Putamen (tissue), 1 donor: ENCODE results near the gene EDRF1.

Experiments used
- DNase-seq: peaks from one replicate; pipeline ENCODE4 v3.0.0-alpha.2; 2016; ENCODE audit warnings: low spot score

Gene EDRF1

DNA sequence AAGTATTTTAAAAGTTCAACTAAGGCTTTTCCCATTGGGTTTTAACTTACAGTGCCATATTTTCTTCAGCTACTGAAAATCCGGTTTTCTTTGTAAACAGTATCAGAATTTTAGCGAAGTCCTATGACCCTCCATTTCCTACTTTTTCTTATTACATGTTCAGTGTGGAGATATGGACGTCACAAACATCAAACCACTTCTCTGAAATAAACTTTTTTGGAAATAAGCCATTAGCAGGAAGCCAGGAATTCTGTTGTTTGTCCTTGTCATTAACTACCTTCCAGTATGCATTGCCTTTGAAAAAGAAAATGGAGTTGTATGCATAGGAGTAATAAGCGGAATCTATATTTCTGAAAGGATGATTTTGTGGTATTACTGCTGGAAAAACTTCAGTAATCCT lies 47.0 kb downstream of the EDRF1 start:
- DNase-seq = no peak

DNA sequence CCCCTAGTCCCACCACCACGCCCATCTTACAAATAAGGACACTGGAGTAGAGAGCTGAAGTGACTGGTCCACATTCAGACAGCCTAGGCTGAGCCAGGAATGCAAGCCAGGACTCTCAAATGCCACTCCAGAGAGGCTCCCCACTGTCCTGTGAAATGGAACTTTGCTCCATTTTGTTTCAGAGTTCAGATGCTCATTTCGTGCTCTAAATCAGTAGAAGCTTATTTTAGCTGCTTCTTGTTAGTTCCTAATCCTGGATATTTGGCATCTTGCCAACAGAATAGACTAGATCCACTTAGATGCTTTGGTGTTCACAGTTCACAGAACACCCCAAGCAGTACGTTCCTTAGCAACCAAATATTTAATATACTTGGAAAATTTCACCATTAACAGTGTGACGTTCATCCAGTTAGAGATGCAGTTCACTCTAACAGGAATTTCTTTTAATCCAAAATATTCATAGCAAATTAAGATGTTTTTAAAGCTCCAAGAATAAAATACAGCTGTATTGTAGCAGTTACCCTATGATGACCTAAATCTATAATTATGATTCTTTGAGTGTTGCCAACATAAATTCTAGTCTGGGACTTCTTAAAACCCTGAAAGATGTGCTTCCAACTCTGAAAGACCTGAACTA lies 48.8 kb downstream of the EDRF1 start:
- peak; percentile 49 for DNase-seq

DNA sequence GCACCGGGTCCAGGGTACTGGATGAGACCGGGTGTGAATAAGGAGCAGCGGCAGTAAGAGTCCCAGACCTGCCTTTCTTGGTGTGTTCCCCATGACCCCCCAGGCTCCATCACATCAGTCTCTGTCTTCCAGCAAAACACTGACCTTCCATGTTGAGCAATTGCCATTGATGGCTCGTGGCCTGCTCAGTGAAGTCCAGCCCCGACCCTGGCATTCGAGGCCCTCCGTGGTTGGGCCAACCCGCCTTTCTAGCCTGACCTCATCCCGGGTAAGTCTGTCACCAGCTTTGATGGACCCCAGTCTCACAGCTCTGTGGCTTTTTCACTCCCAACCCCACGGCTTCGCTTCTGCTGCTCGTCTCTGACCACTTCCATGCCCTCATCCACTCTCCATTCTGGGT lies 49.7 kb downstream of the EDRF1 start:
- DNase-seq = no peak

DNA sequence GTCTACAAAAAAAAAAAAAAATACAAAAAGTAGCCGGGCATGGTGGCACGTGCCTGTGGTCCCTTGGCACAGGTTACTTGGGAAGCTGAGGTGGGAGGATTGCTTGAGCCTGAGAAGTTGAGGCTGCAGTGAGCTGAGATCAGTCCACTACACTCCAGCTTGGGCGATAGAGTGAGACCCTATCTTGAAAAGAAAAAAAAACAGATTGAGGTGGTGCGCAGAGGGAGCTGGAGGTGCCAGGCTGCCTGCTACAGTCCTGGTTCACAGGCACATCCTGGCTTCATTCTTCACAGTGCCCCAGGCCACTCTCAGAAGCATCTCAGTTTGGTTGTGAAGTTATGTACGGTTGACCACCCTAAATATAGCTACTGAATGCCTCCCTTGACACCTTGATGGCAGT lies 51.3 kb downstream of the EDRF1 start:
- DNase-seq = no peak

DNA sequence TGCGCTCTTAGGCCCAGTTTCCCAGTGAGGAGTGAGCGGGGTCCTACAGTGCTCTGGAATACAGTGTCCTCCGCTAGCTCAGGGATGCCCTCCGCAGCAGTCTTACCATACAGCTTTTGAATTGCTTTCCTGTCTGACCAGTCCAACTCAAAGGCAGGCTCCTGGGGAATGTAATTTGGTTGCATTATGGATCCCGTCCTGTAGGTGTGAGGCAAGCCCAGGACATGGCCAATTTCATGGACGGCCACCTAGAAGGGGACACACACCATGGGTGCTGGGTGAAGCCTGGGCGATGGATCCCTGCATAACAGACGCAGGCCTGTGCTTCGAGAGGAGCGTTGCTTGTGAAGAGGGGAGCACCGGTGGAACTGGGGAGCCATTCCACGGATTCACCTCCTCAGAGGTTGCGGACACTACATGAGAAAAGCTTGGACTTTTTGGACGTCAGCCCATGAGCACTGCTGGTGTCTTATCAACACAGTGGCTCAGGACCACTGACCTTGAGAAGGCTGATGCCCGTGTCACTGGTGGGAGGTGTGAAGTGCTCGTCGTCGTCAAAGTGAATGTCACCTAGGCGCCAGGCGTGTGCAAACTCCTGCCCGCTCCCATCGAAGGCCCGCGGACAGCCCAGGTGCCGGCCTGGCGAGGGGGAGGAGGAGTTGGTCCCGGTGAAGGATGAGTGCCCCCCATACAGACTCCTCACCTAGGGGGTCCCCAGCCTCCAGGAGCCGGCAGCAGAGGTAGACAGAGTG lies 52.8 kb downstream of the EDRF1 start:
- no peak for DNase-seq

- no peak for DNase-seq
Measured at GRCh38 chr10:125772864-125773180, 53.3 kb downstream of the EDRF1 start.

DNA sequence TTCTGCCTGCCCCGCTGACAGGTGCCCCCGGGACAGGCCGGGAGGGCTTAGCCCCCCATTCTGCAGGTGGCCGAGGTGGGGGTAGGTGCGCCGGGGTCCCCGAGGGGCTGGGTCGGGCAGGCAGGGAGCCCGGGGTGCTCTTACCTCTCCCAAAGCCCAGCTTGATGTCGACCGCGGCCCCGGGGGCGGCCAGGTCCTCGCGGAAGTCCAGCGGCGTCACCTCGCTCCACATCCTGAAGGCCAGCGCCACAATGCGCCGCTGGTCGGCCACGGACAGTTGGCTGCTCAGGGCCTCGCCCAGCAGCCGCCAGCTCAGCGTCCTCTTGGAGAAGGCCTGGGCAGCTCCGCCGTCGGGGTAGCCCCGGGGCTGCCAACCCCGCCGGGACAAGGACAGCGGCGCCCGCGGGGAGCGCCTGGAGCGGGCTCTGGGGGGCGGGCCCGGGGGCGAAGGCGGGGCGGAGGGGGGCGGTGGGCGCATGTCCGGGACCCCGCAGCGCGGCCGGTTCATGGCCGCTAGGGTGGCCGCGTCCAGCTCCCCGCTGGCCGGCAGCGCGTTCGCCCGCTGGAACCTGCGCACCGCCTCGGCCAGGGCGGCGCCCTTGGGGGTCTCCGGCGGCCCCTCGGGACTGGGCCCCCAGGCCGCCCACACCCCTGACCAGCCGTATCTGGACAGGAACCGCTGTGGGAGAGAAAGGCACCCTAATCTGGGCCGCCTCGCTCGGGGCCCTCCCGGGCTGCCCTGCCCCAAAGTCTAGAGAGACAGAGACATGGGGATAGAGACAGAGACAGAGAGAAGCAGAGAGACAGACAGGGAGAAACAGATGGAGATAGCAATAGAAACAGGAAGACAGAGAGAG lies 54.4 kb downstream of the EDRF1 start:
- no peak for DNase-seq

GRCh38 chr10:125774581-125775191 lies 55.2 kb downstream of the EDRF1 start:
- no peak for DNase-seq

DNA sequence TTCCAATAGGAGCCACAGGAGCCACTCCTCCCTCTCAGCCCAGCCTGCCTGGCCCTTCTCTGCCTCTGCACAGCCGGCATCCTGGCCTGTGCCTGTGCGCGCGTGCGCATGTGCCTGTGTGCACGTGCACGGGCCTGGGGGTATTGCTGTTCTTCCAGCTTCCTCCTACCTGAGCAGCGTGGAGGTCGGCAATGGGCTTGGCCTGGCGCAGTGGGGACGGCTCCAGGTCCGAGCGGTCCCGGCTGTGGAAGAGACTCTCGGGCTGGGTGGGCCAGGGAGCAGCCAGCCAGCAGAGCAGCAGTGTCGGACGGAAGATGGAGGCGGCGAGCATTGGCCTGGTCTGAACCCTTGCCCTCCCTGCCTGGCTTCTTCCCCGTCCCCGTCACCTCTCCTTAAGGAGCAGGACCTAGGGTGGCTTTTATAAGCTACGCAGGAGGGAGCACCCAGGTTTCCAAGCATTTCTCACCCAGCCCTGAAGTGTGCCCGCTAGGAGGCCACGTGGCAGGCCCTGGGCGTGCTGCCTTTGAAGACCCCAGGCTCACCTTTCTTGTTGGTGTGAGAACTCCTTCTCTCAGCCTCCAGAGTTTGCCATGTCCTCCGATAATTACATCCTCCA lies 56.1 kb downstream of the EDRF1 start, which contains the start of gene MMP21:
MMP21 (minus strand) TSS at position 331 of the 616 bp plus-strand sequence; CDS start at position 331, 0 bp downstream.
- DNase-seq = no peak

- DNase-seq = no peak
Measured at GRCh38 chr10:125777806-125778205, 58.3 kb downstream of the EDRF1 start.

- DNase-seq = no peak
Measured at GRCh38 chr10:125778556-125778955, 59.0 kb downstream of the EDRF1 start.

DNA sequence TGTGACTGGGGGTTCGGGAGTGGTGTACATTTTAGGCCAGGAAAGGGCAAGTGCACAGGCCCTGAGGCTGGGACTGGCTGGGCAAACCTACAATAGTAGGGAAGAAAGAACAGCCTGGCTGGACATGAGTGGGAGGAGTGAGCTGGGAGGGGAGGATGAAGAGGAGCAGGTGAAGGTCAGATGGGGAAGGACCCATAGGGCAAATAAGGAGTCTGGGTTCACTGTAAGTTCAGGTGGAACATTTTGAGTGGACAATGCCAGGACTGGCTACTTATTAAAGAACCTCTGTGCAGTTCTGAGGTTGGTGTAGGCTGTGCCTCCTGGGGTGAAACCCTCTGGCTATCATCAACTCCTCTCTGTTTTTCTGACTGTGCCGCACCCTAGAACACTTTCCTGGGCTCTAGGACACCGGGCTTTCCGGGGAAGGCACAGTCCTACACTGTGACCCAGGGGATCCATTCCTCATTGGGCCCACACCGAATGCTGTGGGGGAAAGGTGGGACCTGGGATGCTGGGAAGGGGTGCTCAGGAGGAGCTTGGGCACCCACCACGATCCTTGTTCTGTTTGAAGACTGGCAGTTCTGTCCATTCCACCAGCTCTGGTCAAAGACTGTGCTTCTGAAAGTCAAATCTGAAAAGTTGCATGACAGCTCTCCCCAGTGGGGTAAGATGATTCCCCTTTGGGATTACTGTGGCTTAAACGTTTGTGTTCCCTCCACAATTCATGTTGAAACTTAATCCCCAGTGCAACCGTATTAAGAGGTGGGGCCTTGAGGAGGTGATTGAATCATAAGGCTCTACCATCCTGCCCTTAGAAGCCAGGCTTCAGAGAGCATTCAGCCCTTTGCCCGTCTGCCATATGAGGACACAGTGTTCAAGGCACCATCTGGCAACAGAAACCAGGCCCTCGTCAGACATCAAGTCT lies 60.2 kb downstream of the EDRF1 start:
- no peak for DNase-seq

GRCh38 chr10:125781374-125781773 lies 61.9 kb downstream of the EDRF1 start:
- no peak for DNase-seq

DNA sequence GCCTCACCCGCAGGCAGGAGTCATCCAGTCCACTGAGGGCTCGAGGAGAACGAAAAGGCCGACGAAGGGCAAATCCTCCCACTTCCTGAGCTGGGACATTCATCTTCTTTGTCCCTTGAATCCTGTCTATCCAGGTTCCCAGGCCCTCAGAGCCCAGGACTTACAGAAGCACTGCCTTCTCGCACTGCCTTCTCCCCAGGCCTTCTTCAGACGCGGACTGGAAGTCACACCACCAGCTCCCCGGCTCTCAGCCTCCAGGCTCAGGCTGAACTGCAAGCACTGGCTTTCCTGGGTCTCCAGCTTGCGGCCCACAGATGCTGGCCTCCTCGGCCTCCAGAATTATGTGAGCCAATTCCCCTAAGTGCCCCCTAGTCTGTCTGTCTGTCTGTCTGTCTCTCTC lies 62.5 kb downstream of the EDRF1 start:
- DNase-seq = no peak

DNA sequence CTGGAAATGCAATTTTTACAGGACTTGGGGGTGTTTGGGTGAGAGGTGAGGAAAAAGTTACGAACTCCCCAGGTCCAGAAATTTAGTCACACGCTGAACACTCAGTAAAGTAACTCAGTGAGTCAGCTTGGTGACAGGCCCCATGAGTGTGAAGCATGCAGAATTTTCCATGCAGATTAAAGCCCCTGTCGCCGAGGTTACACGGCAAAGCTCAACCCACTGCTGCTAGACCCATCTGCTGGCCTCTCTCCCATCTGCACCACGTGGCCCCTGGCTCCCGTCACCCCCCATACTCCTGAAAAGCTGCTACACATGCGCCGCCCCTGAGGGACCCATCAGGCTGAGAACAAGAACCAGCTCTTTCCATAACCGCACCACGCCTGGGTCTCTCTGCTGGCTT lies 63.1 kb downstream of the EDRF1 start:
- no peak for DNase-seq

GRCh38 chr10:125783408-125783807 lies 63.9 kb downstream of the EDRF1 start:
- DNase-seq = no peak

DNA sequence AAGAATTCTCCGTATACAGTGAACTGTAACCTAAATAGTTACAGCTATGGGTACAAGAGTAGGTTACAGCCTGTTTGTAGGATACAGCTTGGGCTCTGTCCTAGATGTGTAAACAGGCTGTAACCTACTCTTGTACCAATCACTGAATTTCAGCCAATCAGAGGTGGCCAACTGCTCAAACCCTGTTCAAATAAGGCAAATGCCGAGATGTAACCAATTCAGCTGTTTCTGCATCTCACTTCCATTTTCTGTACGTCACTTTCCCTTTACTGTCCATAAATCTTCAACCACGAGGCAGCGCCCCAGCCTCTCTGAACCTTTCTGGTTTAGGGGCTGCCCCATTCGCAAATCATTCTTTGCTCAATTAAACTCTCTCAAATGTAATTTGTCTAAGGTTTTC lies 64.4 kb downstream of the EDRF1 start:
- DNase-seq = no peak

- DNase-seq = no peak
Measured at GRCh38 chr10:125785791-125786190, 66.3 kb downstream of the EDRF1 start.

DNA sequence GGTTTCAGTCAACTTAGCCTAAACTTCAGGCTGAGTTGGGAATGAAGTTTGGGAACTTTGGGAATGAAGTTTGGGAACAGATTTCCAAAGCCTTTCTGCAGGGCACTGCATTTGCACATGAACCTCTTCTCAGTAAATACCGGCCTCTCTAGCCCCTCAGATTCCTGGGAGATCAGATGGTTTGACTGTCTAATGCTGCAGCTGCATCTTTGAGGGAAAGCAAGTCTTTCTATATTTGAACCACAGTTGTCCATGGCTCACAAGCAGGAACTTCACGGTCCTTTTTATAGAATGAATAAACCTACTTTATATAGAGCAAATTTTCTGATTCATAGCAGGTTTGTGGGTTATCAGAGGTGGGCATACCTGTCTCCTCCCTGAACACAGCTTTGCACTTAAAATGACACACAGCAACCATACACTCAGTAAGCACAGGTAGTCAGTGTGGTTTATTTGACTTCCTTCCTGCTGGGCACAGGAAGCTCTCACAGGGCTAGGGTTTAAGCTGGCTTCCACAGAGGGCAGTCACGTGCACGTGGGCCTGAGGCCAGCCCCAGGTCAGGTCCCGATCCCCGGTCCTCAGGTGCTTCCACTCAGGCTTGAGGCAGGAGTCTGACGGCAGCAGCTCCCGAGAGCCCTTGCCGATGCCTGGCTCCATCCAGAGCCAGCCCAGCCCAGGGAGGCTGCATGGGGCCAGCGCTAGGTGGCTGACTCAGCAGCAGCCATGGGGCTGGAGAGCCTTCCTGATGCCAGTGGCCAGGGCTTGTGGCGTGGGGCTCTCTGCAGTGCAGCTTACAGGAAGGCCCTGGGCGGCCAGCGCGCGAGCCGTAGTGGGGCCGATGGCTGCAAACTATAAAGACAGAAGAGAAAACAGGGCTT lies 68.9 kb downstream of the EDRF1 start:
- no peak for DNase-seq
